ENCODE data around the gene TAF4B. TPM values are rescaled to one million over a fixed set of nuclear protein-coding genes. Genes with fewer than 3 reads are reported as not detected.
"Not testable (repeated sequence)": the region's sequence is repeated elsewhere in the genome, so short reads cannot be mapped to it uniquely, and the experiment has no call there.

TAF4B gene
- total RNA-seq, 2 experiments from 2014 or later = 8.1 to 8.5 TPM

DNA sequence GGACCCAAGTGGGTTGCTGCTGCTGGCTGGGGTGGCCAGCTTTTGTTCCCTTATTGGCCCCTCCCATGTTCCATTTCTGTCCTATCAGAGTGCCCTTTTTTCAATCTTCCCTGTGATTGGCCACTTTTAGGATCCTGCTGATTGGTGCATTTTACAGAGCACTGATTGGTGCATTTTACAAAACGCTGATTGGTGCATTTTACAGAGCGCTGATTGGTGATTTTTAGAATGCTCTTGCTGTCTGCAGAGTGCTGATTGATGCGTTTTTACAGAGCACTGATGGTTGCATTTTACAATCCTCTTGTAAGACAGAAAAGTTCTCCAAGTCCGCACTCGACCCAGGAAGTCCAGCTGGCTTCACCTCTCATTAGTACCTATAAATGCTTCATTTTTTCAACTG is 19.2 kb downstream of the TAF4B start:
- Mint-ChIP-seq H3K9me3 (ENCODE audit: insufficient read depth) (peaks cover 14% of the 10 kb centered on the region), H3K36me3 (ENCODE audit: low read depth) (peaks cover 15% of the 10 kb centered on the region)
- H3K4me1 Mint-ChIP-seq (ENCODE audit: low read depth); POLR2A ChIA-PET; CTCF ChIA-PET; ATAC-seq; H3K4me3 Mint-ChIP-seq; H3K27me3 Mint-ChIP-seq (ENCODE audit: low read depth); DNase-seq; H3K27ac Mint-ChIP-seq: not testable (repeated sequence)

- Mint-ChIP-seq H3K4me3 (no peak overlapping the region), H3K27ac (no peak overlapping the region), H3K4me1 (ENCODE audit: low read depth) (peaks cover 6% of the 10 kb centered on the region), H3K36me3 (ENCODE audit: low read depth) (no peaks in the 10 kb centered on the region), H3K27me3 (ENCODE audit: low read depth) (no peaks in the 10 kb centered on the region), H3K9me3 (ENCODE audit: insufficient read depth) (no peaks in the 10 kb centered on the region)
- no peak for ATAC-seq
- no peak for DNase-seq
- ChIA-PET POLR2A (no interaction called here), CTCF (no interaction called here)
Measured at GRCh38 chr18:26252411-26252810, 26.2 kb downstream of the TAF4B start.

GRCh38 chr18:26254808-26255207 is 28.6 kb downstream of the TAF4B start:
- H3K4me1 Mint-ChIP-seq (ENCODE audit: low read depth); H3K27me3 Mint-ChIP-seq (ENCODE audit: low read depth); H3K36me3 Mint-ChIP-seq (ENCODE audit: low read depth); H3K9me3 Mint-ChIP-seq (ENCODE audit: insufficient read depth); ATAC-seq; H3K27ac Mint-ChIP-seq; H3K4me3 Mint-ChIP-seq; DNase-seq; POLR2A ChIA-PET: not testable (repeated sequence)
- CTCF ChIA-PET = interaction anchor here (1.4 kb wide), 1 partner anchor 28 kb away, joined by 4 read pairs; no protein-coding TSS in a partner anchor

DNA sequence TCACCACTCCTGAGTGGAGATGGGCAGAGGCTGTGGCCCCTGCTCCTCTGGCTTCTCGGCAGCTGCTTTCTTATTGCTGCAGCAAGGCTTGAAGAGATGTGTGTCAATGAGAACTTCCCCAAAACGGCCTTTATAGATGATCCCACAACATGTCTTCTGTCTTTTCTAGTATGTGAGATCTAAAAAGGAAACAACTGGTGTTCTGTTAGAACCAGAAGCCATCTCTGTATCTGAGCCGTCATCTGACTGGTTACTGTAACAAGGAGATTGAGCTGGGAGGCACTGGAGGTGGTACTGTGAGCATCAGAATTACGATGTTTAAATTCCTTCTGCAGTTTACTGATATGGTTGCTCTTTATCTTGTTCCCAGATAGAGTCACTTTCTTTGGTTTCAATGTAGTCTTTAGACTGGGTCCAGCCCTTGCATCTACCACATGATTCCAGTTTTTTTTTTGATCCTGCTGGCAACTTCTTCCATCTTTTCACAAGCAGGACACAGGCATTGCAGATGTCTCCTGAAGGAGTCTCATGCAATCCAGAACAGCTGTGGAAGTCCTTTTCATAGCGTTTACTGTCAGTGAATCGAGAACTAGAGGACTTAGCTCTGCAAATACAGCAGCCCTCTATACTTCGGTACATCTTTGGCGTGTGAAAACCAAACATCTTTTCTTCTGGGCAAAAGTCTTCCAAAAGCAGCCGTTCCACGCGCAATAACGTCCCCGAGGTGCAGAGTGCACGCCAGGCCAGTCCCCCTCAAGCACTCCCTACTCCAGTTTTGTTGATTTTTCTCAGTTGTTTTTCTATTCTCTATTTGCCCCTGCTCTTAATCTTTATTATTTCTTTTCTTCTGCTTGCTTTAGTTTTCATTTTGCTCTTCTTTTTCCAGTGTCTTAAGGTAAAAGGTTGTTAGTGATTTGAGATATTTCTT is 29.7 kb downstream of the TAF4B start:
- Mint-ChIP-seq H3K27ac (no peak overlapping the region), H3K27me3 (ENCODE audit: low read depth) (no peaks in the 10 kb centered on the region), H3K4me3 (no peak overlapping the region), H3K36me3 (ENCODE audit: low read depth) (peaks cover 6% of the 10 kb centered on the region), H3K4me1 (ENCODE audit: low read depth) (peaks cover 6% of the 10 kb centered on the region), H3K9me3 (ENCODE audit: insufficient read depth) (peaks cover 4% of the 10 kb centered on the region)
- CTCF ChIA-PET = interaction anchor here (0.6 to 1.4 kb wide), 2 partner anchors 29 to 179 kb away, joined by 3 to 4 read pairs; no protein-coding TSS in a partner anchor
- no peak for ATAC-seq
- POLR2A ChIA-PET = no interaction called here
- no peak for DNase-seq

GRCh38 chr18:26258711-26259110 is 32.5 kb downstream of the TAF4B start:
- POLR2A ChIA-PET = no interaction called here
- Mint-ChIP-seq H3K4me3 (no peak overlapping the region), H3K27ac (no peak overlapping the region), H3K4me1 (ENCODE audit: low read depth) (peaks cover 6% of the 10 kb centered on the region), H3K27me3 (ENCODE audit: low read depth) (no peaks in the 10 kb centered on the region), H3K9me3 (ENCODE audit: insufficient read depth) (peaks cover 4% of the 10 kb centered on the region), H3K36me3 (ENCODE audit: low read depth) (peaks cover 10% of the 10 kb centered on the region)
- no peak for ATAC-seq
- CTCF ChIA-PET = no interaction called here
- no peak for DNase-seq

DNA sequence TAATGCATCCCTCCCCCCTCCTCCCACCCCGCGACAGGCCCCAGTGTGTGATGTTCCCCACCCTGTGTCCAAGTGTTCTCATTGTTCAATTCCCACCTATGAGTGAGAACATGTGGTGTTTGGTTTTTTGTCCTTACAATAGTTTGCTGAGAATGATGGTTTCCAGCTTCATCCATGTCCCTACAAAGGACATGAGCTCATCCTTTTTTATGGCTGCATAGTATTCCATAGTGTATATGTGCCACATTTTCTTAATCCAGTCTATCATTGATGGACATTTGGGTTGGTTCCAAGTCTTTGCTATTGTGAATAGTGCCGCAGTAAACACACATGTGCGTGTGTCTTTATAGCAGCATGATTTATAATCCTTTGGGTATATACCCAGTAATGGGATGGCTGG is 33.2 kb downstream of the TAF4B start:
- H3K27me3 Mint-ChIP-seq (ENCODE audit: low read depth); H3K9me3 Mint-ChIP-seq (ENCODE audit: insufficient read depth); H3K27ac Mint-ChIP-seq; ATAC-seq; POLR2A ChIA-PET; DNase-seq; H3K4me1 Mint-ChIP-seq (ENCODE audit: low read depth); CTCF ChIA-PET; H3K36me3 Mint-ChIP-seq (ENCODE audit: low read depth); H3K4me3 Mint-ChIP-seq: not testable (repeated sequence)

DNA sequence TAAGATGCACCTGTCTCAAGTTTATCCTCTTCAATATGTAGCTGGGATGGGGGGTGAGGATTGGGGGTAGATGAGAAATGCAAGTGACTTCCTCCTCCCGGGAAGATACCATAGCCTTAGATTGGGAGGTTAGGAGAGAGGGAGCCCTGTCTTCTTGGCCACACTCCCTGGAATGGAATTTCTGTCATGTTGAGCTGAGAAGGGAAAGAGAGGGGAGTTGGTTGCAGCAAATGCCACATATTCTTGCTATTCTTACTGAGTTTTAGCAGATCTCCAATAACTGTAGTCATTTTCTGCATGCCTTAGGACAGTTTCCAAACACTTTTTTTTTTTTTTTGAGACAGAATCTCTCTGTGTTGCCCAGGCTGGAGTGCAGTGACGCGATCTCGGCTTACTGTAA is 35.9 kb downstream of the TAF4B start:
- Mint-ChIP-seq H3K27me3 (ENCODE audit: low read depth) (no peaks in the 10 kb centered on the region), H3K36me3 (ENCODE audit: low read depth) (peaks cover 10% of the 10 kb centered on the region), H3K9me3 (ENCODE audit: insufficient read depth) (peaks cover 4% of the 10 kb centered on the region), H3K27ac (no peak overlapping the region), H3K4me3 (no peak overlapping the region), H3K4me1 (ENCODE audit: low read depth) (no peaks in the 10 kb centered on the region)
- no peak for ATAC-seq
- ChIA-PET CTCF (no interaction called here), POLR2A (no interaction called here)
- no peak for DNase-seq

DNA sequence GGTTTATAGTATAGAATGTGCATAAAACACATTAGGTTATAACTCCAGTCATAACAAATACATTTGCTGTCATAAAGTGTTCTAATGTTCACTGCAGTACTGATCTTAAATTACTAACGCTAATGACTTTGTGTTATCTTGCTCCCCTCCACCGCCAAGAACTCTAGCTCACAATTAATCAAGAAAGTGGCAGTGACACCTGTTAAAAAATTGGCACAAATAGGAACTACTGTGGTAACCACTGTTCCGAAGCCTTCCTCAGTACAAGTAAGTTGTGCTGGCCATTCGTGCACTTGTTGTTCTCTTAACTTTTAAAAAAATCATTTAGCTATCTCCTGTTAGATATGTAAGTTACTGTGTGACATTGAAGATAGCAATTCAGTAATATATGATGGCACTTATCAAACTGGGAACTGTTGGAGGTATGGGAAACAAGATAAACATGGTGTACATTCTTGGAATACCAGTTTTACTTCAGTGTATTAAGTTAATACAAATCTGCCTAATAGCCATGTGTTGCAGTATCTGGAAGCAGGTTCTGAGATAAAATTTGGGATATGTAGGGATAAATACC is 41.2 kb downstream of the TAF4B start:
- H3K27ac Mint-ChIP-seq = no peak overlapping the region
- no peaks in the 10 kb centered on the region for H3K9me3 Mint-ChIP-seq (ENCODE audit: insufficient read depth)
- POLR2A ChIA-PET = no interaction called here
- H3K27me3 Mint-ChIP-seq (ENCODE audit: low read depth) = no peaks in the 10 kb centered on the region
- ATAC-seq = no peak
- DNase-seq = no peak
- no peak overlapping the region for H3K4me3 Mint-ChIP-seq
- H3K36me3 Mint-ChIP-seq (ENCODE audit: low read depth) = peaks cover 10% of the 10 kb centered on the region
- H3K4me1 Mint-ChIP-seq (ENCODE audit: low read depth) = no peaks in the 10 kb centered on the region
- CTCF ChIA-PET = no interaction called here

- CTCF ChIA-PET = no interaction called here
- POLR2A ChIA-PET = no interaction called here
- no peak for ATAC-seq
Measured at GRCh38 chr18:26268454-26268853, 42.2 kb downstream of the TAF4B start.

DNA sequence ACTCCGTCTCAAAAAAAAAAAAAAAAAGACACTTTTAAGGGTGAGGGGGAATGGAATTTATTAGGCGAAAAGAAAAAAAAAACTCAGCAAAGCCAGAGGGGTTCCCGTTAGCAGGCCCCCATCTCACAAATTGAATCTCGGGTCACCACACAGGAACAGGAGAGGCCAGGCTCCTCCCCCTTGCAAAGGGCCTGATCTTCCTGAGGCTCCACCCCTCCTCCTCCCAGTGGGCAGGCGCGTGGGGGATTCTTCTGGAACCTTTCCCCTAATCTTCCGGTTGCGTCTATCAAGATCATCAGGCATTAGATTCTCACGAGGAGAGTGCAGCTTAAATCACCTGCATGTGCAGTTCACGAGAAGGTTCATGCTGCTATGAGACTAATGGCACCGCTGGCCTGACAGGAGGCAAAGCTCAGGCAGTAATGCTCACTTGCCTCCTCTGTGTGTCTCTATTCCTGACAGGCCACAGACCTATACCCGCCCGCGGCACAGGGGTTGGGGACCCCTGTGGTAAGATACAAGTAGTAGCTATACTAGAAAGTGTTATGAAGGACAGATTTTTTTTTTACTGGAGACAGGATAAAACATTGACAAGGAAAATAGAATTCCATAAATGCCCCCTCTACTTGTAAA is 45.8 kb downstream of the TAF4B start:
- no peak for DNase-seq
- H3K27ac Mint-ChIP-seq = no peak overlapping the region
- H3K4me1 Mint-ChIP-seq (ENCODE audit: low read depth) = no peaks in the 10 kb centered on the region
- ATAC-seq = no peak
- ChIA-PET CTCF (no interaction called here), POLR2A (no interaction called here)
- H3K36me3 Mint-ChIP-seq (ENCODE audit: low read depth) = peaks cover 10% of the 10 kb centered on the region
- H3K4me3 Mint-ChIP-seq = no peak overlapping the region
- no peaks in the 10 kb centered on the region for H3K9me3 Mint-ChIP-seq (ENCODE audit: insufficient read depth)
- no peaks in the 10 kb centered on the region for H3K27me3 Mint-ChIP-seq (ENCODE audit: low read depth)

More at GRCh38 chr18:26268454-26268853, 42.2 kb downstream of the TAF4B start:
- Mint-ChIP-seq H3K27me3 (ENCODE audit: low read depth) (no peaks in the 10 kb centered on the region), H3K36me3 (ENCODE audit: low read depth) (peaks cover 10% of the 10 kb centered on the region), H3K9me3 (ENCODE audit: insufficient read depth) (no peaks in the 10 kb centered on the region), H3K4me3 (no peak overlapping the region), H3K27ac (no peak overlapping the region), H3K4me1 (ENCODE audit: low read depth) (no peaks in the 10 kb centered on the region)
- DNase-seq = no peak

- no peak overlapping the region for H3K27ac Mint-ChIP-seq
Measured at GRCh38 chr18:26277374-26277773, 51.1 kb downstream of the TAF4B start.

GRCh38 chr18:26279428-26279827 is 53.2 kb downstream of the TAF4B start:
- Mint-ChIP-seq H3K9me3 (ENCODE audit: insufficient read depth) (no peaks in the 10 kb centered on the region), H3K27me3 (ENCODE audit: low read depth) (no peaks in the 10 kb centered on the region), H3K27ac (no peak overlapping the region), H3K4me3 (no peak overlapping the region), H3K4me1 (ENCODE audit: low read depth) (no peaks in the 10 kb centered on the region), H3K36me3 (ENCODE audit: low read depth) (peaks cover 36% of the 10 kb centered on the region)
- DNase-seq = no peak
- ChIA-PET POLR2A (no interaction called here), CTCF (no interaction called here)
- ATAC-seq = no peak

More at GRCh38 chr18:26277374-26277773, 51.1 kb downstream of the TAF4B start:
- CTCF ChIA-PET = interaction anchor here (1.6 kb wide), 1 partner anchor 12 kb away, joined by 3 read pairs; no protein-coding TSS in a partner anchor
- DNase-seq = no peak
- Mint-ChIP-seq H3K27me3 (ENCODE audit: low read depth) (no peaks in the 10 kb centered on the region), H3K36me3 (ENCODE audit: low read depth) (peaks cover 21% of the 10 kb centered on the region), H3K4me3 (no peak overlapping the region), H3K4me1 (ENCODE audit: low read depth) (no peaks in the 10 kb centered on the region), H3K9me3 (ENCODE audit: insufficient read depth) (no peaks in the 10 kb centered on the region)
- ATAC-seq = no peak
- POLR2A ChIA-PET = no interaction called here
